SK-N-SH treated with all-trans-retinoic acid at 6 μM for 48 hours (cell line): ENCODE results near the gene SLC6A6.

Experiments
- ATAC-seq: fragments of 200-7000 bp; cut with Tn5 transposase; 3 replicates; pipeline ENCODE4 v1.9.1; 2020; ENCODE audit warnings: mild to moderate bottlenecking, moderate library complexity
- ARNTL ChIP-seq: fragments of 450-650 bp; formaldehyde crosslinking; IDR thresholded peaks from 2 replicates; pipeline ENCODE4 v1.5.0; 2020; ENCODE audit warnings: low read depth, mild to moderate bottlenecking, moderate library complexity, borderline replicate concordance
- BACH2 ChIP-seq: fragments of 250-450 bp; sonication (Bioruptor Pico); IDR thresholded peaks from 2 replicates; pipeline ENCODE4 v1.9.0; 2021; ENCODE audit warnings: mild to moderate bottlenecking, borderline replicate concordance
- ESRRG ChIP-seq: fragments of 250-450 bp; sonication (Bioruptor Pico); IDR thresholded peaks from 2 replicates; pipeline ENCODE4 v1.6.1; 2021; ENCODE audit warnings: mild to moderate bottlenecking
- GLIS3 ChIP-seq: fragments of 250-450 bp; sonication (Bioruptor Pico); IDR thresholded peaks from 2 replicates; pipeline ENCODE4 v1.5.0; 2020; ENCODE audit warnings: mild to moderate bottlenecking, moderate library complexity
- PPARA ChIP-seq: fragments of 250-450 bp; sonication (Bioruptor Pico); IDR thresholded peaks from 2 replicates; pipeline ENCODE4 v1.5.0; 2020; ENCODE audit warnings: mild to moderate bottlenecking, borderline replicate concordance
- RARB ChIP-seq: fragments of 250-450 bp; sonication (Bioruptor Pico); IDR thresholded peaks from 2 replicates; pipeline ENCODE4 v1.8.0; 2021; ENCODE audit warnings: mild to moderate bottlenecking, moderate library complexity
- SNAI2 ChIP-seq: fragments of 250-450 bp; sonication (Bioruptor Pico); IDR thresholded peaks from 2 replicates; pipeline ENCODE4 v1.5.0; 2020; ENCODE audit warnings: mild to moderate bottlenecking, moderate library complexity
- TCF4 ChIP-seq: fragments of 250-450 bp; sonication (Bioruptor Pico); IDR thresholded peaks from 2 replicates; pipeline ENCODE4 v1.8.0; 2021; ENCODE audit warnings: mild to moderate bottlenecking, moderate library complexity, borderline replicate concordance
- TOX ChIP-seq: fragments of 250-450 bp; sonication (Bioruptor Pico); IDR thresholded peaks from 2 replicates; pipeline ENCODE4 v1.8.0; 2021; ENCODE audit warnings: mild to moderate bottlenecking, moderate library complexity, borderline replicate concordance
- ZC3H10 ChIP-seq: fragments of 250-450 bp; sonication (Bioruptor Pico); IDR thresholded peaks from 2 replicates; pipeline ENCODE4 v1.5.1; 2021; ENCODE audit warnings: mild to moderate bottlenecking, moderate library complexity
- ZFP3 ChIP-seq: fragments of 250-450 bp; sonication (Bioruptor Pico); IDR thresholded peaks from 2 replicates; pipeline ENCODE4 v1.5.0; 2020; ENCODE audit warnings: mild to moderate bottlenecking, moderate library complexity
- ZFP30 ChIP-seq: fragments of 450-650 bp; formaldehyde crosslinking; IDR thresholded peaks from 2 replicates; pipeline ENCODE4 v1.5.0; 2022; ENCODE audit warnings: mild to moderate bottlenecking, moderate library complexity
- ZNF565 ChIP-seq: fragments of 450-650 bp; formaldehyde crosslinking; conservative IDR thresholded peaks from 2 replicates; pipeline ENCODE4 v1.5.0; 2020; ENCODE audit warnings: low read depth, mild to moderate bottlenecking, moderate library complexity
- ZNF70 ChIP-seq: fragments of 450-650 bp; formaldehyde crosslinking; IDR thresholded peaks from 2 replicates; pipeline ENCODE4 v1.5.0; 2020; ENCODE audit warnings: mild to moderate bottlenecking, moderate library complexity
- ZNF8 ChIP-seq: fragments of 450-650 bp; formaldehyde crosslinking; IDR thresholded peaks from 2 replicates; pipeline ENCODE4 v1.5.0; 2020; ENCODE audit warnings: mild to moderate bottlenecking, moderate library complexity
- TF ChIP-seq, protein P1 (sequence below): fragments of 250-450 bp; sonication (Bioruptor Pico); IDR thresholded peaks from 2 replicates; pipeline ENCODE4 v1.5.1; 2020; ENCODE audit warnings: low read depth, mild to moderate bottlenecking, moderate library complexity
- TF ChIP-seq, protein P2 (sequence below): fragments of 250-450 bp; sonication (Bioruptor Pico); IDR thresholded peaks from 2 replicates; pipeline ENCODE4 v1.8.0; 2020; ENCODE audit warnings: mild to moderate bottlenecking, moderate library complexity, borderline replicate concordance
- TF ChIP-seq, protein P3 (sequence below): fragments of 250-450 bp; sonication (Bioruptor Pico); IDR thresholded peaks from 2 replicates; pipeline ENCODE4 v1.5.1; 2021; ENCODE audit warnings: mild to moderate bottlenecking, moderate library complexity
- TF ChIP-seq, protein P4 (sequence below): fragments of 250-450 bp; sonication (Bioruptor Pico); IDR thresholded peaks from 2 replicates; pipeline ENCODE4 v1.8.0; 2021; ENCODE audit warnings: low read depth, mild to moderate bottlenecking, moderate library complexity, borderline replicate concordance
- TF ChIP-seq, protein P5 (sequence below): fragments of 250-450 bp; sonication (Bioruptor Pico); IDR thresholded peaks from 2 replicates; pipeline ENCODE4 v1.5.0; 2020; ENCODE audit warnings: mild to moderate bottlenecking, moderate library complexity

The SLC6A6 gene

GRCh38 chr3:14440531-14441239 is 38.3 kb downstream of the SLC6A6 start (continued):
- TF ChIP-seq SNAI2 (CRISPR knock-in tag) (no peak), ARNTL (CRISPR knock-in tag) (no peak), ZNF8 (CRISPR knock-in tag) (no peak)
- TF ChIP-seq, protein P1, sequence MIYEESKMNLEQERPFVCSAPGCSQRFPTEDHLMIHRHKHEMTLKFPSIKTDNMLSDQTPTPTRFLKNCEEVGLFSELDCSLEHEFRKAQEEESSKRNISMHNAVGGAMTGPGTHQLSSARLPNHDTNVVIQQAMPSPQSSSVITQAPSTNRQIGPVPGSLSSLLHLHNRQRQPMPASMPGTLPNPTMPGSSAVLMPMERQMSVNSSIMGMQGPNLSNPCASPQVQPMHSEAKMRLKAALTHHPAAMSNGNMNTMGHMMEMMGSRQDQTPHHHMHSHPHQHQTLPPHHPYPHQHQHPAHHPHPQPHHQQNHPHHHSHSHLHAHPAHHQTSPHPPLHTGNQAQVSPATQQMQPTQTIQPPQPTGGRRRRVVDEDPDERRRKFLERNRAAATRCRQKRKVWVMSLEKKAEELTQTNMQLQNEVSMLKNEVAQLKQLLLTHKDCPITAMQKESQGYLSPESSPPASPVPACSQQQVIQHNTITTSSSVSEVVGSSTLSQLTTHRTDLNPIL (CRISPR knock-in tag) = no peak

DNA sequence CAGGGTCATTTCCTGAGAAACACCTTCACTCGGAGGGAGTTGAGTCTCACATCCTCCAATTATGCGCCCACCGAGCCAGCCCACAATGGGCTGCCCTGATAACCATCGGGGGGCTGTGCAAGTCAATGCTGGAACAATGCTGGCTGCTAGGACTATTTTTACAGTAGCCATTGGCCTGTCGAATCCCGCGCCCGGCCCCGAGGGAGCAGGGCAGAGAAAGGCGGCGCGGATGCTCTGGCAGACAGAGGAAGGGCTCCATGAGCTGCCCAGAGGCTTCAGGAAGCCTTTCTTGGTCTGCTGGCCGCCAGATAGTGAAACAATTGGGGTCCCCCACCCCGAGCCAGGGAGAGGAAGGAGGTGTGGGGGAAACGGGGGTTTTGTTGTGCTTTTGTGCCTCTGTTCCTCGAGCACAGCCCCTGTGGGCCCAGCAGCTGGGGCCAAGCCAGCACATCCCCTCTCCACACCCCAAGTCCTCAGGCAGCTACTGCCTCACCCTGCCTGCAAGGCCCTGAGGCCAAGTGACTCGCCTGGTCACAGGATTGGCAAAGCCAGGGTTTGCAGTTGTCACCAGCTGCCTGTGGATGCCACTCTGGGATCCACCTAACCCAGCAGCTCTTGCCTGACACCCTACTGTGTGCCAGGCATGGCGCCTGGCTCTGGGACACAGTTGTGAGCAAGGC is 39.0 kb downstream of the SLC6A6 start:
- TF ChIP-seq ZFP30 (CRISPR knock-in tag) (no peak), BACH2 (CRISPR knock-in tag) (no peak), RARB (CRISPR knock-in tag) (no peak), ESRRG (CRISPR knock-in tag) (no peak), SNAI2 (CRISPR knock-in tag) (no peak), ZC3H10 (CRISPR knock-in tag) (no peak), ZNF565 (CRISPR knock-in tag) (no peak), ZFP3 (CRISPR knock-in tag) (no peak), TOX (CRISPR knock-in tag) (no peak), ARNTL (CRISPR knock-in tag) (no peak)
- TF ChIP-seq, protein P1 (CRISPR knock-in tag) = no peak
- TF ChIP-seq, protein P2, sequence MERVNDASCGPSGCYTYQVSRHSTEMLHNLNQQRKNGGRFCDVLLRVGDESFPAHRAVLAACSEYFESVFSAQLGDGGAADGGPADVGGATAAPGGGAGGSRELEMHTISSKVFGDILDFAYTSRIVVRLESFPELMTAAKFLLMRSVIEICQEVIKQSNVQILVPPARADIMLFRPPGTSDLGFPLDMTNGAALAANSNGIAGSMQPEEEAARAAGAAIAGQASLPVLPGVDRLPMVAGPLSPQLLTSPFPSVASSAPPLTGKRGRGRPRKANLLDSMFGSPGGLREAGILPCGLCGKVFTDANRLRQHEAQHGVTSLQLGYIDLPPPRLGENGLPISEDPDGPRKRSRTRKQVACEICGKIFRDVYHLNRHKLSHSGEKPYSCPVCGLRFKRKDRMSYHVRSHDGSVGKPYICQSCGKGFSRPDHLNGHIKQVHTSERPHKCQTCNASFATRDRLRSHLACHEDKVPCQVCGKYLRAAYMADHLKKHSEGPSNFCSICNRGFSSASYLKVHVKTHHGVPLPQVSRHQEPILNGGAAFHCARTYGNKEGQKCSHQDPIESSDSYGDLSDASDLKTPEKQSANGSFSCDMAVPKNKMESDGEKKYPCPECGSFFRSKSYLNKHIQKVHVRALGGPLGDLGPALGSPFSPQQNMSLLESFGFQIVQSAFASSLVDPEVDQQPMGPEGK (CRISPR knock-in tag) = no peak
- TF ChIP-seq, protein P3, sequence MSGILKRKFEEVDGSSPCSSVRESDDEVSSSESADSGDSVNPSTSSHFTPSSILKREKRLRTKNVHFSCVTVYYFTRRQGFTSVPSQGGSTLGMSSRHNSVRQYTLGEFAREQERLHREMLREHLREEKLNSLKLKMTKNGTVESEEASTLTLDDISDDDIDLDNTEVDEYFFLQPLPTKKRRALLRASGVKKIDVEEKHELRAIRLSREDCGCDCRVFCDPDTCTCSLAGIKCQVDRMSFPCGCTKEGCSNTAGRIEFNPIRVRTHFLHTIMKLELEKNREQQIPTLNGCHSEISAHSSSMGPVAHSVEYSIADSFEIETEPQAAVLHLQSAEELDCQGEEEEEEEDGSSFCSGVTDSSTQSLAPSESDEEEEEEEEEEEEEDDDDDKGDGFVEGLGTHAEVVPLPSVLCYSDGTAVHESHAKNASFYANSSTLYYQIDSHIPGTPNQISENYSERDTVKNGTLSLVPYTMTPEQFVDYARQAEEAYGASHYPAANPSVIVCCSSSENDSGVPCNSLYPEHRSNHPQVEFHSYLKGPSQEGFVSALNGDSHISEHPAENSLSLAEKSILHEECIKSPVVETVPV = no peak
- TF ChIP-seq, all 23 proteins: peak for 0
- no peak for ATAC-seq

DNA sequence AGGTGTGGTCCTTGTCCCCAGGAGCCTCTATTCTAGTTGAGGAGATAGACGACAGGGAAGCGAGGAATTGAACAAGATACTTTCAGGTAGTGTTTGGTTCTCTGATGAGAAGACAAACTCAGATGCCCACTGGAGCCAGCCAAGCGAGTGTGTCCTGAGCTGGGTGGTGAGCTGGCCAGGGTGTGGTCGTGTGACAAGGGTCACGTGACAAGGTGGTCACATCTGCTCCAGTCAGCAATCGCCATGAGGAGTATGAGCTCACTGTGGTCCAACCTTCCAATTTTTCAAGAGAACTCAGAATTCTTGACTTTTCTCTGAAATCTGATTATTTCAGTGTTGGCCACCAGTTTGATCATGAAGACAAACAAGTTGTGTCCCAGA is 39.5 kb downstream of the SLC6A6 start:
- TF ChIP-seq, protein P4, sequence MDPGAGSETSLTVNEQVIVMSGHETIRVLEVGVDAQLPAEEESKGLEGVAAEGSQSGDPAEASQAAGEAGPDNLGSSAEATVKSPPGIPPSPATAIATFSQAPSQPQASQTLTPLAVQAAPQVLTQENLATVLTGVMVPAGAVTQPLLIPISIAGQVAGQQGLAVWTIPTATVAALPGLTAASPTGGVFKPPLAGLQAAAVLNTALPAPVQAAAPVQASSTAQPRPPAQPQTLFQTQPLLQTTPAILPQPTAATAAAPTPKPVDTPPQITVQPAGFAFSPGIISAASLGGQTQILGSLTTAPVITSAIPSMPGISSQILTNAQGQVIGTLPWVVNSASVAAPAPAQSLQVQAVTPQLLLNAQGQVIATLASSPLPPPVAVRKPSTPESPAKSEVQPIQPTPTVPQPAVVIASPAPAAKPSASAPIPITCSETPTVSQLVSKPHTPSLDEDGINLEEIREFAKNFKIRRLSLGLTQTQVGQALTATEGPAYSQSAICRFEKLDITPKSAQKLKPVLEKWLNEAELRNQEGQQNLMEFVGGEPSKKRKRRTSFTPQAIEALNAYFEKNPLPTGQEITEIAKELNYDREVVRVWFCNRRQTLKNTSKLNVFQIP (CRISPR knock-in tag) = no peak
- TF ChIP-seq PPARA (CRISPR knock-in tag) (no peak), ZNF70 (CRISPR knock-in tag) (no peak), ARNTL (CRISPR knock-in tag) (no peak), TCF4 (CRISPR knock-in tag) (no peak), ZFP30 (CRISPR knock-in tag) (no peak), ESRRG (CRISPR knock-in tag) (no peak), GLIS3 (CRISPR knock-in tag) (no peak), BACH2 (CRISPR knock-in tag) (no peak)
- TF ChIP-seq, protein P2 (CRISPR knock-in tag) = no peak
- TF ChIP-seq, protein P5, sequence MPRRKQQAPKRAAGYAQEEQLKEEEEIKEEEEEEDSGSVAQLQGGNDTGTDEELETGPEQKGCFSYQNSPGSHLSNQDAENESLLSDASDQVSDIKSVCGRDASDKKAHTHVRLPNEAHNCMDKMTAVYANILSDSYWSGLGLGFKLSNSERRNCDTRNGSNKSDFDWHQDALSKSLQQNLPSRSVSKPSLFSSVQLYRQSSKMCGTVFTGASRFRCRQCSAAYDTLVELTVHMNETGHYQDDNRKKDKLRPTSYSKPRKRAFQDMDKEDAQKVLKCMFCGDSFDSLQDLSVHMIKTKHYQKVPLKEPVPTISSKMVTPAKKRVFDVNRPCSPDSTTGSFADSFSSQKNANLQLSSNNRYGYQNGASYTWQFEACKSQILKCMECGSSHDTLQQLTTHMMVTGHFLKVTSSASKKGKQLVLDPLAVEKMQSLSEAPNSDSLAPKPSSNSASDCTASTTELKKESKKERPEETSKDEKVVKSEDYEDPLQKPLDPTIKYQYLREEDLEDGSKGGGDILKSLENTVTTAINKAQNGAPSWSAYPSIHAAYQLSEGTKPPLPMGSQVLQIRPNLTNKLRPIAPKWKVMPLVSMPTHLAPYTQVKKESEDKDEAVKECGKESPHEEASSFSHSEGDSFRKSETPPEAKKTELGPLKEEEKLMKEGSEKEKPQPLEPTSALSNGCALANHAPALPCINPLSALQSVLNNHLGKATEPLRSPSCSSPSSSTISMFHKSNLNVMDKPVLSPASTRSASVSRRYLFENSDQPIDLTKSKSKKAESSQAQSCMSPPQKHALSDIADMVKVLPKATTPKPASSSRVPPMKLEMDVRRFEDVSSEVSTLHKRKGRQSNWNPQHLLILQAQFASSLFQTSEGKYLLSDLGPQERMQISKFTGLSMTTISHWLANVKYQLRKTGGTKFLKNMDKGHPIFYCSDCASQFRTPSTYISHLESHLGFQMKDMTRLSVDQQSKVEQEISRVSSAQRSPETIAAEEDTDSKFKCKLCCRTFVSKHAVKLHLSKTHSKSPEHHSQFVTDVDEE (CRISPR knock-in tag) = no peak
- TF ChIP-seq, all 23 proteins: peak for 0

More for the DNA sequence above, 39.5 kb downstream of the SLC6A6 start:
- no peak for ATAC-seq
